ENCODE measurements around the gene HIVEP2. TPM values are rescaled to one million over a fixed set of nuclear protein-coding genes. Genes with fewer than 3 reads are reported as not detected.

Gene HIVEP2
- total and polyA plus RNA-seq, 2 donors (not counting 1 experiment from before 2014, with no cell fraction given): 5.8 to 31.9 TPM

DNA sequence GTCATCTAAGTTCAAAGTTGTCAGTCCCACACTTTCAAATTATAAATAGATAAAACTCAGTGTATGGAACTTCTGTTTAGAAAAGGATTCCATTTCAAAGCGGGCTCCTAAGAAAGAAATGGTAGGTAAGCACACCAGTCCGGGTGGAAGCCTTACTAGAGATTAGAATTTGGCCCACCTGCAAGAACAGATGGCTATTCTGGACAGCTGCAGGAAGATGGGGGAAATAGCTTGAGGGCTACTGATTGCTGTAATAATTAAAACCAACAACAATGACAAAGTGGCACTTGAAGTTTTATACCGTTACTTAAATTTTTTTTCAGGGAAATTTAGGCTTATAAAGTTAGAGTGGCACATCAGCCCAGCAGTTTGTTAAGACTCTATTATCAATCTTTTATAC is 83.3 kb downstream of the HIVEP2 start:
- ATAC-seq (ENCODE audit: low read depth) (no peak), DNase-seq (no peak)
- POLR2A ChIA-PET: no interaction called here
- TF ChIP-seq, protein P1, sequence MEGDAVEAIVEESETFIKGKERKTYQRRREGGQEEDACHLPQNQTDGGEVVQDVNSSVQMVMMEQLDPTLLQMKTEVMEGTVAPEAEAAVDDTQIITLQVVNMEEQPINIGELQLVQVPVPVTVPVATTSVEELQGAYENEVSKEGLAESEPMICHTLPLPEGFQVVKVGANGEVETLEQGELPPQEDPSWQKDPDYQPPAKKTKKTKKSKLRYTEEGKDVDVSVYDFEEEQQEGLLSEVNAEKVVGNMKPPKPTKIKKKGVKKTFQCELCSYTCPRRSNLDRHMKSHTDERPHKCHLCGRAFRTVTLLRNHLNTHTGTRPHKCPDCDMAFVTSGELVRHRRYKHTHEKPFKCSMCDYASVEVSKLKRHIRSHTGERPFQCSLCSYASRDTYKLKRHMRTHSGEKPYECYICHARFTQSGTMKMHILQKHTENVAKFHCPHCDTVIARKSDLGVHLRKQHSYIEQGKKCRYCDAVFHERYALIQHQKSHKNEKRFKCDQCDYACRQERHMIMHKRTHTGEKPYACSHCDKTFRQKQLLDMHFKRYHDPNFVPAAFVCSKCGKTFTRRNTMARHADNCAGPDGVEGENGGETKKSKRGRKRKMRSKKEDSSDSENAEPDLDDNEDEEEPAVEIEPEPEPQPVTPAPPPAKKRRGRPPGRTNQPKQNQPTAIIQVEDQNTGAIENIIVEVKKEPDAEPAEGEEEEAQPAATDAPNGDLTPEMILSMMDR (IDR thresholded peaks at IDR 0.05): no peak
- TF ChIP-seq EZH2 (IDR thresholded peaks at IDR 0.05; ENCODE audit: borderline replicate concordance, insufficient read depth, low read depth, low read length, poor library complexity, severe bottlenecking): no peak
- no peak overlapping the region for H3K4me3 ChIP-seq (ENCODE audit: control extremely low read depth in 1 of 5, extremely low read depth in 1 of 5, insufficient read depth in 1 of 5, low read depth in 2 of 5, low read length in 4 of 5)
- H3K4me1 Mint-ChIP-seq: peaks cover 66% of the 10 kb centered on the region
- no peaks in the 10 kb centered on the region for H3K27me3 Mint-ChIP-seq
- H3K4me1 ChIP-seq (ENCODE audit: control insufficient read depth in 2 of 2, insufficient read depth in 2 of 2, low read length in 2 of 2): peaks cover 42 to 64% of the 10 kb centered on the region in 2 donors
- no CpG with 5 or more reads among the region's 3 CpGs for WGBS (ENCODE audit: insufficient coverage)
- no peak overlapping the region for H3K4me3 Mint-ChIP-seq
- H3K9me3 Mint-ChIP-seq (ENCODE audit: insufficient read depth): no peaks in the 10 kb centered on the region
- H3K27ac ChIP-seq (ENCODE audit: low read length in 2 of 2): peak overlapping the region in 1 of 2 donors; percentile 47
- no peak overlapping the region for H3K9ac ChIP-seq (ENCODE audit: low read length)
- peak overlapping the region; percentile 53 for H3K27ac Mint-ChIP-seq
- no peaks in the 10 kb centered on the region for H4K20me1 ChIP-seq (ENCODE audit: control insufficient read depth, insufficient read depth, low read length, poor library complexity, severe bottlenecking)
- H3K4me2 ChIP-seq (replicated peaks; ENCODE audit: low read depth, low read length, poor library complexity, severe bottlenecking): no peak overlapping the region
- peaks cover 65% of the 10 kb centered on the region for H3K79me2 ChIP-seq (ENCODE audit: control insufficient read depth, insufficient read depth, low read length)
- H2AFZ ChIP-seq (ENCODE audit: insufficient read depth, low read depth, low read length, poor library complexity, severe bottlenecking): no peak overlapping the region
- H3K9me3 ChIP-seq (ENCODE audit: control extremely low read depth in 1 of 3, control insufficient read depth in 2 of 3, insufficient read depth in 1 of 3, low read length in 2 of 3): no peaks in the 10 kb centered on the region
- CTCF ChIA-PET: no interaction called here
- no peaks in the 10 kb centered on the region for H3K36me3 ChIP-seq (replicated peaks in 1 of 2; ENCODE audit: control extremely low read depth in 1 of 2, control insufficient read depth in 1 of 2, extremely low read depth in 1 of 2, insufficient read depth in 2 of 2, low read length in 1 of 2)
- H3K27me3 ChIP-seq (replicated peaks in 1 of 4; ENCODE audit: control extremely low read depth in 1 of 4, control insufficient read depth in 3 of 4, insufficient read depth in 4 of 4, low read length in 3 of 4): no peaks in the 10 kb centered on the region
- intact Hi-C loops (cut with micrococcal nuclease): loop anchor here (1.0 kb wide), 1 partner anchor 13 kb away; no protein-coding TSS in a partner anchor

GRCh38 chr6:142860498-142860897 is 84.5 kb downstream of the HIVEP2 start:
- no peaks in the 10 kb centered on the region for H3K9me3 ChIP-seq (ENCODE audit: control extremely low read depth in 1 of 3, control insufficient read depth in 2 of 3, insufficient read depth in 1 of 3, low read length in 2 of 3)
- H3K4me1 Mint-ChIP-seq: peaks cover 67% of the 10 kb centered on the region
- H3K27me3 ChIP-seq (replicated peaks in 1 of 4; ENCODE audit: control extremely low read depth in 1 of 4, control insufficient read depth in 3 of 4, insufficient read depth in 4 of 4, low read length in 3 of 4): no peaks in the 10 kb centered on the region
- DNase-seq (no peak), ATAC-seq (ENCODE audit: low read depth) (no peak)
- peak overlapping the region; percentile 48 for H3K27ac Mint-ChIP-seq
- 97% methylated on average over 5 of the region's 6 CpGs for WGBS (ENCODE audit: insufficient coverage)
- no peak for TF ChIP-seq EZH2 (IDR thresholded peaks at IDR 0.05; ENCODE audit: borderline replicate concordance, insufficient read depth, low read depth, low read length, poor library complexity, severe bottlenecking)
- TF ChIP-seq, protein P1 (IDR thresholded peaks at IDR 0.05): no peak
- POLR2A ChIA-PET: no interaction called here
- CTCF ChIA-PET: interaction anchor here (1.1 to 1.4 kb wide), 3 partner anchors 12 to 114 kb away, joined by 3 to 4 read pairs (median 3); no protein-coding TSS in a partner anchor
- no peak overlapping the region for H2AFZ ChIP-seq (ENCODE audit: insufficient read depth, low read depth, low read length, poor library complexity, severe bottlenecking)
- intact Hi-C loops (cut with micrococcal nuclease): no loop called here
- H3K4me3 ChIP-seq (ENCODE audit: control extremely low read depth in 1 of 5, extremely low read depth in 1 of 5, insufficient read depth in 1 of 5, low read depth in 2 of 5, low read length in 4 of 5): no peak overlapping the region
- H3K27me3 Mint-ChIP-seq: no peaks in the 10 kb centered on the region
- H3K4me1 ChIP-seq (ENCODE audit: control insufficient read depth in 2 of 2, insufficient read depth in 2 of 2, low read length in 2 of 2): peaks cover 48 to 68% of the 10 kb centered on the region in 2 donors
- no peak overlapping the region for H3K9ac ChIP-seq (ENCODE audit: low read length)
- H3K9me3 Mint-ChIP-seq (ENCODE audit: insufficient read depth): no peaks in the 10 kb centered on the region
- peaks cover 53% of the 10 kb centered on the region for H3K79me2 ChIP-seq (ENCODE audit: control insufficient read depth, insufficient read depth, low read length)
- peak overlapping the region in 1 of 2 donors; percentile 47 for H3K27ac ChIP-seq (ENCODE audit: low read length in 2 of 2)
- no peak overlapping the region for H3K4me2 ChIP-seq (replicated peaks; ENCODE audit: low read depth, low read length, poor library complexity, severe bottlenecking)
- no peaks in the 10 kb centered on the region for H4K20me1 ChIP-seq (ENCODE audit: control insufficient read depth, insufficient read depth, low read length, poor library complexity, severe bottlenecking)
- H3K4me3 Mint-ChIP-seq: no peak overlapping the region
- H3K36me3 ChIP-seq (replicated peaks in 1 of 2; ENCODE audit: control extremely low read depth in 1 of 2, control insufficient read depth in 1 of 2, extremely low read depth in 1 of 2, insufficient read depth in 2 of 2, low read length in 1 of 2): no peaks in the 10 kb centered on the region
